Activated CD8-positive, alpha-beta T cell treated with anti-CD3 and anti-CD28 coated beads for 36 hours (primary cell): Measurements from ENCODE around the gene ZBTB46. TPM values are rescaled to one million over a fixed set of nuclear protein-coding genes. Genes with fewer than 3 reads are reported as not detected.

Source experiments
- ATAC-seq: fragments of 200-7000 bp; cut with Tn5 transposase; one replicate; pipeline ENCODE4 v1.10.0; 2021; ENCODE audit warnings: mild to moderate bottlenecking, moderate library complexity
- CTCF ChIA-PET: fragments of 350-600 bp; sonication (Branson Sonifier 250); formaldehyde crosslinking; loops from one replicate; lab custom pipeline; 2021; ENCODE audit warnings: antibody characterized with exemption; lab: Charles Lee
- POLR2A ChIA-PET: fragments of 350-600 bp; sonication (Branson Sonifier 250); formaldehyde crosslinking; loops from one replicate; lab custom pipeline; 2021; ENCODE audit warnings: antibody characterized with exemption; lab: Charles Lee
- DNase-seq: peaks from one replicate; pipeline ENCODE4 v3.0.0-alpha.2; 2020
- H3K27ac Mint-ChIP-seq: one replicate; pipeline ENCODE4 v1.8.0; 2021; ENCODE audit warnings: mild to moderate bottlenecking, mixed read lengths
- H3K27me3 Mint-ChIP-seq: one replicate; pipeline ENCODE4 v1.8.0; 2021; ENCODE audit warnings: mixed read lengths
- H3K36me3 Mint-ChIP-seq: one replicate; pipeline ENCODE4 v1.8.0; 2021; ENCODE audit warnings: low read depth, mixed read lengths
- H3K4me1 Mint-ChIP-seq: one replicate; pipeline ENCODE4 v1.8.0; 2021; ENCODE audit warnings: low read depth, mixed read lengths
- H3K4me3 Mint-ChIP-seq: one replicate; pipeline ENCODE4 v1.8.0; 2021; ENCODE audit warnings: mild to moderate bottlenecking, moderate library complexity, mixed read lengths
- H3K9me3 Mint-ChIP-seq: one replicate; pipeline ENCODE4 v1.8.0; 2021; ENCODE audit warnings: mixed read lengths
- CTCF ChIP-seq: fragments of 200-600 bp; IDR thresholded peaks from one replicate; pipeline ENCODE4 v1.8.0; 2022; ENCODE audit warnings: antibody characterized with exemption, mild to moderate bottlenecking
- intact Hi-C: fragments of 100-400 bp; cut with micrococcal nuclease; formaldehyde crosslinking; loops from one replicate; pipeline ENCODE4 v1.10.0; 2022
- total RNA-seq, 2 experiments: library from RNA; stranded (reverse); gene quantifications; one replicate each; pipeline ENCODE4 v1.2.3, GENCODE V29; 2021

Gene ZBTB46
- total RNA-seq, 2 experiments from 2014 or later = 0.31 to 0.38 TPM

DNA sequence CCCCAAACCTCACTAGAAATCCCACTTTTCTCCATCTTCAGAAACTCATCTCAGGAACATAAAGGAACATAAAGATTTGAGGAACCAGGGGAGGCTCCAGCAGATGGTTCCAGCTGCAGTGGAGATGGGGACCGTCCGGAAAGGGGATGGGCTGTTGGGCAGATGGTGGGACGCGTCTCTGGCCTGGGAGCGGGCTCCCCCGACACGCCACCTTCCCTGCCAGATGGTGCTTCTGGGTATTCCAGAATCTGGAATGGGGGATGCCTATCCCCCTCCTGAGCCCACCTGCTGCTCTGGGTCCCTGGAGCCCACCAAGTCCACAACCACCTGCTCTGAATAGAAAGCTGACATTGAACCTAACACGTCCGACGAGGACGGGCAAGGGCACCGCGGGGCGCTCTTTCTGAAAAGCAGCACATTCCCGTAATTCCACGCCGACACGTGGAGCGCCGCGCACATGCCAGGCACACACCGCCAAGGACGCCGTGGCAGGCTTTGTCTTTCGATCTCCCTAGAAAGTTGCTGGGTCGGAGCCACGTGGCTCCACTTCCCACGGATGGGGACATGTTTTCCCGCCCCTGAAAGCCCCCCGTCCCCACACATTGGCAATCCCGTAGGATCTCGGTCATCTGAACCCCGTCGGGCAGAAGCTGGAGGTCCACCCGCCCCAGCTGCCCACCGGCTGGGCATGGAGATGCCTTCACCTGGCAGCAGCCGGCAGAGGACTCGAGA lies 64.2 kb downstream of the ZBTB46 start:
- no peak for ATAC-seq
- intact Hi-C loops = no loop called here
- Mint-ChIP-seq H3K4me3 (no peak overlapping the region), H3K4me1 (no peaks in the 10 kb centered on the region), H3K27me3 (no peaks in the 10 kb centered on the region), H3K36me3 (no peaks in the 10 kb centered on the region), H3K27ac (no peak overlapping the region), H3K9me3 (no peaks in the 10 kb centered on the region)
- TF ChIP-seq CTCF = no peak
- DNase-seq = no peak
- CTCF ChIA-PET = no interaction called here
- POLR2A ChIA-PET = no interaction called here

DNA sequence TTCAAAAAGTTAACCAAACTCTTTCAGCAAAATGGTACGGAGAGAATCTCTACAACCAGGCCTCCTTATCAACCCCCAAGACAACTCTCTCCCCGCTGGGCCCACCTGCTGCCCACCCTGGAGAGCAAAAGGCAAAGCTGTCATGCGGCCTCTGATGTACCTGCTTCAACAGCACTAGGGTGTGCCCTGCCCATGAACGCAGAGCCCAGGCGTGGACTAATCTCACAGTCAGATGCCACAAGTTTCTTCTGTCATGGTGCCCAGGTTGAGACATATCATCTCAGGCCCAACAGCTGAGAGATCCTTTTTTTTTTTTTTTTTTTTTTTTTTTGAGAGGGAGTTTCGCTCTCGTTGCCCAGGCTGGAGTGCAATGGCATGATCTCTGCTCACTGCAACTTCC lies 65.2 kb downstream of the ZBTB46 start:
- Mint-ChIP-seq H3K36me3 (no peaks in the 10 kb centered on the region), H3K4me3 (no peak overlapping the region), H3K4me1 (no peaks in the 10 kb centered on the region), H3K9me3 (no peaks in the 10 kb centered on the region), H3K27ac (no peak overlapping the region), H3K27me3 (no peaks in the 10 kb centered on the region)
- TF ChIP-seq CTCF = no peak
- CTCF ChIA-PET = no interaction called here
- POLR2A ChIA-PET = no interaction called here
- intact Hi-C loops = no loop called here
- ATAC-seq (no peak), DNase-seq (no peak)

DNA sequence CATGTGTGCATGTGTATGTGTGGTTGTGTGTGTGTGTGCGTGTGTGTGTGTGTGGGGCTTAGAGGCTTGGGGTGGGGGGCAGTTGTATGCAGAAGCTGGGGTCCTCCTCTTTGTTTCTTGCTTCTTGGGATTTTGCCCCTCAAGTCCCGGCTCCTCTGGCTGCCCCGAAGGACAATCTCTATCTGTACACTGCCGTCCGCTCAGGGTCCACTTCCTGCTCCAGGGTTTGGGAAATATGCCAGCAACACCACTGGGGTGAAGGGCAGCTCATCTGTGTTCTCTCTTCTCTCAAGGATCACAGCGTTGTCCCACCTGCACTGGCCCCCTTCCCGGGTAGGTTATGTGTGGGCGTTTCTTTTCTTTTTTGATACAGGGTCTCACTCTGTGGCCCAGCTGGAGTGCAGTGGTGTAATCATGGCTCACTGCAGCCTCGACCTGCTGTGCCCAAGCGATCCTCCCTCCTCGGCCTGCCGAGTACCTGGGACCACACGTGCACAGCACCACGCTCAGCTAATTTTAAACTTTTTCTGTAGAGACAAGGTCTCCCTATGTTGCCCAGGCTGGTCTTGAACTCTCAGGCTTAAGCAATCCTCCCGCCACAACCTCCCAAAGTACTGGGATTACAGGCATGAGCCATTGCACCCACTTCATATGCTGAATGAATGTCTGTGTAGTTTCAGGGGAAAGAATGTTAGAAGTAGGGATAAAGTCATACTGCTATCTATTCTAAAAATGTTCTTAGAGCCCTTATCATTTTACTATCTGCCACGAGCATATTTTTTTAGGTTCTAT lies 65.8 kb downstream of the ZBTB46 start:
- POLR2A ChIA-PET = interaction anchor here (0.7 kb wide), 1 partner anchor 352 kb away, joined by 3 read pairs; no protein-coding TSS in a partner anchor
- Mint-ChIP-seq H3K4me1 (no peaks in the 10 kb centered on the region), H3K4me3 (no peak overlapping the region), H3K36me3 (no peaks in the 10 kb centered on the region), H3K9me3 (no peaks in the 10 kb centered on the region), H3K27me3 (no peaks in the 10 kb centered on the region), H3K27ac (no peak overlapping the region)
- DNase-seq = no peak
- no peak for TF ChIP-seq CTCF
- no peak for ATAC-seq
- CTCF ChIA-PET = no interaction called here
- intact Hi-C loops = no loop called here

DNA sequence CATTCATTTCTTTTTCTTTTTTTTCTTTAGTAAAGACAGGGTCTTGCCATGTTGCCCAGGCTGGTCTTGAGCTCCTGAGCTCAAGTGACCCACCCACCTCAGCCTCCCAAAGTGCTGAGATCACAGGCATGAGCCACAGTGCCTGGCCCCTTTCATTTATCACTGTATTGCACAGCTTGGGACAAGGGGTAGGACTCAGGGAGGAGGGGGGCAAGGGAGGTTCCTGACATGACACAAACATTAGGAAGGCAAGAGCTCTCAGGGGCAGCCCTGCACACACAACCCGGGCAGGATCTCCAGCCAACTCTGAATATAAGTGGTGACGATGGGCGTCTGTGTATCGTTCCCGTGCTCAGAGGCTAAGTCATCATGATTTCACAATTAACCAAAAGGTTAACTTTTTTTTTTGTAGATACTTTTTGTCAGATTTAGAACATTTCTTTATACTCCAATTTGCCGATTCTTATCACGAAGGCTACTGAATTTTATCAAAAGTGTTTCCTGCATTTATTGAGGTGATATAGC lies 71.6 kb downstream of the ZBTB46 start:
- intact Hi-C loops = no loop called here
- H3K36me3 Mint-ChIP-seq = no peaks in the 10 kb centered on the region
- H3K27me3 Mint-ChIP-seq = no peaks in the 10 kb centered on the region
- H3K9me3 Mint-ChIP-seq = no peaks in the 10 kb centered on the region
- TF ChIP-seq CTCF = no peak
- H3K4me1 Mint-ChIP-seq = peaks cover 7% of the 10 kb centered on the region
- no peak overlapping the region for H3K27ac Mint-ChIP-seq
- DNase-seq (no peak), ATAC-seq (no peak)
- ChIA-PET CTCF (interaction anchor here (0.7 to 1.4 kb wide), 3 partner anchors 9 to 52 kb away, joined by 3 to 4 read pairs (median 3); partner anchors contain the start of genes ARFRP1 and ZGPAT), POLR2A (interaction anchor here (0.7 kb wide), 1 partner anchor 21 kb away, joined by 3 read pairs; no protein-coding TSS in a partner anchor)
- H3K4me3 Mint-ChIP-seq = no peak overlapping the region
